SIG-M5 treated with dmso at 0.1 percent for 504 hours (cell line): ENCODE results near the gene RECK.
A peak's percentile ranks its signal among the peaks of the same experiment; 100 is the strongest.
"Not testable (repeated sequence)": the region's sequence is repeated elsewhere in the genome, so short reads cannot be mapped to it uniquely, and the experiment has no call there.

Source experiments
- DNase-seq: peaks from one replicate; lab custom pipeline; 2025; ENCODE audit not compliant: unreplicated experiment; lab: John Stamatoyannopoulos, UW

Gene RECK

GRCh38 chr9:36063804-36064447, 27.2 kb downstream of the RECK start:
- no peak for DNase-seq

GRCh38 chr9:36064448-36065037, 27.8 kb downstream of the RECK start:
- no peak for DNase-seq

- no peak for DNase-seq
Measured at GRCh38 chr9:36074055-36074454, 37.3 kb downstream of the RECK start.

- no peak for DNase-seq
Measured at GRCh38 chr9:36074870-36075532, 38.3 kb downstream of the RECK start.

- peak; percentile 31 for DNase-seq
Measured at GRCh38 chr9:36078051-36078450, 41.3 kb downstream of the RECK start.

GRCh38 chr9:36080519-36080918, 43.8 kb downstream of the RECK start:
- DNase-seq, result peak; percentile 45

- no peak for DNase-seq
Measured at GRCh38 chr9:36082931-36083330, 46.2 kb downstream of the RECK start.

- DNase-seq, result no peak
Measured at GRCh38 chr9:36086442-36086841, 49.7 kb downstream of the RECK start.

GRCh38 chr9:36087054-36087453, 50.3 kb downstream of the RECK start:
- DNase-seq, result not testable (repeated sequence)

- no peak for DNase-seq
Measured at GRCh38 chr9:36088020-36088419, 51.3 kb downstream of the RECK start.

- peak; percentile 12 for DNase-seq
Measured at GRCh38 chr9:36091026-36091953, 54.6 kb downstream of the RECK start.

GRCh38 chr9:36092014-36092413, 55.3 kb downstream of the RECK start:
- DNase-seq, result no peak

GRCh38 chr9:36092509-36093215, 55.9 kb downstream of the RECK start:
- peak; percentile 67 for DNase-seq

GRCh38 chr9:36093384-36093783, 56.7 kb downstream of the RECK start:
- peak; percentile 1 for DNase-seq

GRCh38 chr9:36099718-36100117, 63.0 kb downstream of the RECK start:
- DNase-seq, result no peak

GRCh38 chr9:36100532-36100931, 63.8 kb downstream of the RECK start:
- no peak for DNase-seq

- DNase-seq, result no peak
Measured at GRCh38 chr9:36101916-36102741, 65.4 kb downstream of the RECK start.

- DNase-seq, result peak; percentile 74
Measured at GRCh38 chr9:36102742-36103495, 66.2 kb downstream of the RECK start.

- DNase-seq, result no peak
Measured at GRCh38 chr9:36109071-36109470, 72.4 kb downstream of the RECK start.
